HG03097 (cell line): Measurements from ENCODE around the gene HMCN2.
"Not testable (repeated sequence)": the region's sequence is repeated elsewhere in the genome, so short reads cannot be mapped to it uniquely, and the experiment has no call there.

Experiments
- ATAC-seq: cut with Tn5 transposase; IDR thresholded peaks from one replicate; pipeline ENCODE4 v1.9.1; 2021; ENCODE audit not compliant: unreplicated experiment, low FRiP score

HMCN2 gene

DNA sequence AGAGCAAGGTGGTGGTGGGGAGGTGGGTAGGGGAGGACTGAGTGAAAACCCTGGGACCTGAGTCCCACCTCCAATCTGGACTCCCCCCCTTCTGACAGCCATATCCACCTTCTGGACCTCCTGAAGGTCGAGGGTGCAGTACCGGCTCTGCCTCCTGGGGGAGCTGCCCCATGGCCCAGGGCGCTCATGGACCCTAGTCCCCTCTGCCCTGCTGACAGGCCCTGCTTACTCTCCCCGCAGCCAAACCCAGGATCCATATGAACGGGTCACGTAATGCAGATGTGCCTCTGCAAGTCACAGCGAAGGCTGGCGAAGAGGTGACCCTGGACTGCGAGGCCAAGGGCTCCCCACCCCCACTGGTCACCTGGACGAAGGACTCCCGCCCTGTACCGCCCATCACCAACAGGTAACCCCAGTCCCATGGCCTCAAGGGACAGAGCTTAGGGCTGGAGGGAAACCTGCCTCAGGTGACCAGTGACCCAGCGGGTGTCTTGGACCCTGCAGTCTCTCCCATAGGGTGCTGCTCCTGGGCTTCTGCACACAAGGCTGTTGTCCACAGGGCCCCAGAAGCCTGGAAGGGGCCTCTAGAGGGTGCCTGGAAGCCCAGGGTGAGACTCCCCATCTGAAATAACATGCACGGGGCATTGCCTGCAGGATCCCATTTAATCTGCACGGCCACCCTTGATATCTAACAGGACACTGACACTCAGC, 61.7 kb downstream of the HMCN2 start:
- no peak for ATAC-seq

DNA sequence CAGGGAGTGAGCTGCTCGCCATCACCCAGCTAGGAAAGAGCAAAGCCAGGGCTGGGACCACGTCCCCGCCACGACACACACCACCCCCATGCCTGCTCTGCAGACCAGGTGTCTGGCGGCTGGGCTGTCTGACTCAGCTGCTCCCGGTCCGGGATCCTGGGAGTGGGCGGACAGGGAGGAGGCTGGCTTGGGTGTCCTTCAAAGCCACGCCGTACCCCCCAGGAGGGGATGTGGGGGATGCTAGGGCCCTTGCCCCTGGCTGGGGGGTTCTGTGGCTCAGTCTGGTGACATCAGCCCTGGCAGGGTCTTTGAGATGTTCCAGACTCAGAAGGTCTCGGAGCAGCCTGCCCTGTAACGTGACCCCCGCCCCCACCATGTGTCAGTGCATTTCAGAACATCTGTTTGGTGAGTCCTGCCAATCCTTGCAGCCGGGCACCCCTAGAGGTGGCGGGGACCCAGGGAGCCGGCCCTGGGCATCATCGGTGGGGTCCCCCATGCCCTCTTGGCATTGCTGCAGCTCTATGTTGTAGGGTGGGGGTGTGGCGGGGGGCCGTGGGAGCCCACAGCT, 62.3 kb downstream of the HMCN2 start:
- no peak for ATAC-seq

DNA sequence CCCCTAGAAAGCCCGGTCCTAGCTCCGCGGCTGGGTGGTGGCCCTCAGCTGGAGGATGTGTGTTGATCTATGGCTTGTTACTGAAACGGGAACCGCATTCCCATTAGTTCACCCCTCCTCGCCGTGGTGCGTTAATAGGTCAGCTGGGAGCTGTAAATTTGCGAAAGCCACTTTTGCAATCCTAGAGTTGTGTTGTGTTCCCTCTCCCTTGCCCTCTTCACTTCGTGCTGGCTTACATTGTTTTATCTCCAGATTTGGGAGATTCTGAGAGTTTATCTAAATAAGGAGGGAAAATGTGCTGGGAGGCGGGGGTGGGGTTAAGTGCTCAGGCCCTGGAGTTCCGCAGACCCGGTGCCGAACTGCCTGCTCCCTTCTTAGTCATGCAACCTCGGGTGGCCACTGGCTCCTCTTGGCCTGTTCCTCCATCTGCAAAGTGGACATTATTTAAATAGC, 62.8 kb downstream of the HMCN2 start:
- ATAC-seq: no peak

DNA sequence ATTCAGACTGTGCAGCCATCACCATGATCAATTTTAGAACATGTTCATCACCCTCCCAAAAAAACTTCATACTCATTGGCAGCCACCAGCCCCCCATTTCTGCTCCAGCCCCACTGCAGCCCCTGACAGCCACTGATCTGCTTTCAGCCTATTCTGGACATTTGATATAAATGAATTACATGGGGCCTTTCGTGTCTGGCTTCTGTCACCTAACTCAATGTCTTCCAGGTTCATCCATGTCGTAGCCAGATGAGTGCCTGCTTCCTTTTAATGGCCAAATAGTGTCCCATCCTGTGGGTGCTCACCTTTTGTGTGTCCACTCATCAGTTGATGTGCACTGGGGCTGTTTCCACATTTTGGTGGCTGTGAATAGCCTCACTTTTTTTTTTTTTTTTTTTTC, 63.5 kb downstream of the HMCN2 start:
- no peak for ATAC-seq

DNA sequence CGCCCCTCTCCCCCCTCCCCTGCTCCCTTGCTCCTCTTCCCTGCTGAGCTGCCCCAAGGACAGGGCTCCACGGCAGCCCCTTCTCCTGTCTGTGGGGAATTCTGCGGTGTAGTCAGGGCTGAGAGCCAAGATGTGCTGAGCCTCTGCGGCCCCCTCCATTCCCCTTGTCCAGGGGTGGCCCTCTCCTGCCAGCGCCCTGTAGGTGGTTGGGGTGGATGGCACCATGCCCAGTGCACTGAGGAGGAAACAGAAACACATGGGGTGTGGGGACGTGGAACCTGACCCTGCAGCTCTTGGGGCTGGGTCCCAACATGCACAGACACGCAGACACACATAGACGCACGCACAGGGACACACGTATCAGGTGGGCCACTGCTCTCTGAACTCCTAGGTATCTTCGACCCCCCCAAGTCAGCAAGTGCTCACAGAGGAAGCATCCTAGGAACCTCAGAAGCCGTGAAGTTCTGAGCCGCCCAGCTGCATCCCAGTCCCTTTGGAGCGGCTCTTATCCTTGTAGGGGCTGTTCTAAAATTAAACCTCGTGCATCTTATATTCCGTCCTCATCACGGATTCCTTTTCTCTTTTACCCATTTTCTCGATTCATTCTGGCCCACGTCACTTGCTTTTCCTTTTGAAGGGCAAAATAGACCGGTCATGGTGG, 64.8 kb downstream of the HMCN2 start:
- no peak for ATAC-seq

DNA sequence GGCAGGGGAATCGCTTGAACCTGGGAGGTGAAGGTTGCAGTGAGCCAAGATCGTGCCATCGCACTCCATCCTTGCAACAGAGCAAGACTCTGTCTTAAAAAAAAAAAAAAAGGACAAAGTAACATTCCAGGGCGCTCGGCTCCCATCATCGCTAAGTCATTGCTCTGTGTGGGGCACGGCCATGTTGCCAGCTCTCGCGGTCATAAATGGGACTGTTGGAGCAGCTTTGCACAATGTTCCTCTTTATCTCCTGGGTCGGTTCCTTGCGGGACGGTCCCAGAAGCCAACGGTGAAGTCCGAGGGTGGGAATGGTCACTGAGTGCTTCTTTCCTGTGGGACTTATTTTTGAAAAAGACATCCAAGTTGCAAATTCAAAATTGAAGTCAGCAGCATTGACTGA, 65.5 kb downstream of the HMCN2 start:
- no peak for ATAC-seq

DNA sequence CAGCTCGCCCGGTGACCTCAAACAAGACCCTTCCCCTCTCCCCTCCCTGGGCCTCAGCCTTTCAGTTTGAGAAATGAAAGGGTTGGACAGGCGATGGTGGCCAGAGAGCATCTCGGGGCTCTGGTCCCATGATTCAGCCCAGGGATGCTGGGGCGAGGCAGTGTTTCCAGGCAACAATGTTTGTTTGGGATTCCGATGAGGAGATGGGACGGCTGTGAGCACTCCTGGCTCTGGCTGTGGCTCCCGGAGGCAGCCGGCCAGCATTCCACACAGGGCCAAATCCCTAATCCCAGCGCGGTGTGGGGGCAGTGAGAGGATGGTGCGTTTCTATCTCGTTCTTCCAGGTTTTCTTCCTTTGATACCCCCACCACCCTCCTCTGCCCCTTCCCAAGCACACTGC, 66.0 kb downstream of the HMCN2 start:
- no peak for ATAC-seq

DNA sequence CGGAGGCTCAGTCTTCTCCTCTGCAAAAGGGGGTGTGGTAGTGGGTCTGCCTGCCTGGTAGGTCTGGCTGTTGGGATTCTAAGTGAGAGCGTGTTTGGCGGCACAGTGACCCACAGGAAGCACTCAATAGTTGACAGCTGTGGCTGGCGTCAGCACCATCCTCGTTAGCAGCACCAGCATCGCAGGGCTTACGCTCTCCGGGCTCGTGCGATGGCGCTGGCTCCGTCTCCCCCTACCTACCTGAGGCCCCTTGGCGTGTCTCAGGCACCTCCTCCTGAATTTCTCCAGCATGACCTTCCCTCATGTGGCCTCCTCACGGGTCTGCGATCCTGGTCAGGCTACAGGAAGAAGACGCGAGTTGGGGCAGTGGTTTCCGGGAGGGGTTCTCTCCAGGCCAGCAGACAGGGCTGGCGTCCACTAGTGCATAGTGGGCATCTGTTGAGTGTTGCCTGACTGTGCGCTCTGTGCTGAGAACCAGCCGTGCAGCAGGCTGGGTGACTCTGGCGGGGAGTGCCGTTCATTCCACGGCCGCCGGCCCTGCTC, 66.9 kb downstream of the HMCN2 start:
- ATAC-seq: no peak

DNA sequence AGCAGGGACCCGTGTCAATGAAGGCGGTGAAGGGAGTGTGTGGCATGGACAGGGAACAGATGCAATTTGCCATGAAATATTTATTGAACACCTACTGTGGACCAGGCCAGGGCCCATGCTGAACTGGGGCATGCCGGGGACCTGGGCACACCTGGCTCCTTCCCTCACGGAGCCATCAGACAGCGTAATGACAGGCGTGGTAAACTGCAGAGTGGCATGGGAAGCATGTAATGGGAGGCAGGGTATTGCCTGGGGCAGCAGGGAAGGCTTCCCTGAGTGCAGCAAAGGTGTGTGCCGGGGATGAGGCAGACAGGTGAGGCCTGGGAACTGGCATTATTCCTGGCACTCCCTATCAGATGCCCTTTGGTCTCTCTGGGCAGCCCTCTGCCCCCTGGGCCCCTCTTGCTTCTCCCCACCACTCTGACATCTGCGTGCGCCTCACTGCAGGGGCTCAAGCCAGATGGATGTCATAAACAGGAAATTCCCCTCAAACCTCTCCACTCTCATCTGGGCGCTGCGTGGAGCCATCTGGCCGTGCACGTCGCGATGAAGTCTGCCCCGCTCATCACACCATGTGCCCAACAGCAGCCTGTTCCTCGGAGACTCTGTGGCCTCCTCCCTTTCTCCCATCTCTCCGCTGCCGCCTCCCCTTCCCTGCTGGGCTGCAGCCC, 67.6 kb downstream of the HMCN2 start:
- ATAC-seq: no peak

DNA sequence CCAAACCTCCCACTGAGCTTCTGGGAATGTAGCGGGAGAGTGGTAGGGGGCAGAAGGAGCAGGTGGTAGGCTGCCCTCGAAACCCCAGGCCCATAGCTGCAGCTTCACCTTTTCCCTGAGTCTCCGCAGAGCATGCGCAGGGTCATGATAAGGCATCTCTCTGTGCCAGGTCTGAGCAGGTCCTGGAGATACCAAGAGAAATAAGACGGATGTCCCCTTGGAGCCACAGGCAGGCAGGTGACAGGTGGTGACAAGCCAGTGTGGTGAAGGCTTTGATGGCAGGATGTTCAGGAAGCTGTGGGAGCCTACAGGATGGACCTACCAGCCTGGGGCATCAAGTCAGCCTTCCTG, 68.1 kb downstream of the HMCN2 start:
- ATAC-seq: no peak

DNA sequence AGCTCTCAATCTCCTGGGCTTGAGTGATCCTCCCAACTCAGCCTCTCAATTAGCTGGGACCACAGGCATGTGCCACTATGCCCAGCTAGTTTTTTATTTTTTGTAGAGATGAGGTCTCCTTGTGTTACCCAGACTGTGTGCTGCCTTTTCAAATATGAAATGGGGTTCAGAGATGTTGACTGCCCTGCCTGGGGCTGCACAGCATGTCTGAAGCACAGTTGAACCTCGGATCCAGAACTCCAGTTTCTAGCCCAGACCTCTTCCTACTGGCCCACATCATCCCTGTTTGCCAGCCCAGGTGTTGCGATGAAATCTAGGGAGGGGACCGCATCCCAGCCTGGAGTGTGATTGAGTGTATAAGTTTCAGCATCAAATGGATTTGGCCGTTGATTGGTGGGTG, 69.4 kb downstream of the HMCN2 start:
- ATAC-seq: no peak

DNA sequence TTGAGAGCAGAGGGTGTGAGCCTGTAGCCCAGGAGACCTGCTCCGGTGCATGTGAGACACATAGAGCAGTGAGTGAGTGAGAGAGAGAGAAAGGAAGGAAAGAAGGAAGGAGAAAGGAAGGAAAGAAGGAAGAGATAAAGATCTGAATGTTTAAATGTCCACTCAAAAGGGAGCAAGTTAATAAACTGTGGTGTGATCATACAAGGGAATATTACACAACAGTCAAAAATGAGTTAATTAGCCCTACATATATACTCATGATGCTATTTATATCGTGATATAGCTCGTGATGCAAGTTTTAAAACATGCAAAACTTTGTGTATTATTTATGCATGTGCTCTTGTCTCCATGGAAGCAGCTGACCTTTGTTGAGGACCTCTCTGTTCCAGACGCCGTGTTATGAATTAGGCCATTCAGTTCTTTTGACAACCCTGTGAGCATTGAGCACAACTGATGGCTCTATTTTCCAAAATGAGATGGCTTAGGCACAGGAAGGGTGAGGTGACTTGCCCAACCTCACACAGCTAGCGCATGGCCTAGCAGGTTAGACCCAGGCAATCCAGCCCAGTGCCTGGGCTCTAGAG, 70.6 kb downstream of the HMCN2 start:
- no peak for ATAC-seq

DNA sequence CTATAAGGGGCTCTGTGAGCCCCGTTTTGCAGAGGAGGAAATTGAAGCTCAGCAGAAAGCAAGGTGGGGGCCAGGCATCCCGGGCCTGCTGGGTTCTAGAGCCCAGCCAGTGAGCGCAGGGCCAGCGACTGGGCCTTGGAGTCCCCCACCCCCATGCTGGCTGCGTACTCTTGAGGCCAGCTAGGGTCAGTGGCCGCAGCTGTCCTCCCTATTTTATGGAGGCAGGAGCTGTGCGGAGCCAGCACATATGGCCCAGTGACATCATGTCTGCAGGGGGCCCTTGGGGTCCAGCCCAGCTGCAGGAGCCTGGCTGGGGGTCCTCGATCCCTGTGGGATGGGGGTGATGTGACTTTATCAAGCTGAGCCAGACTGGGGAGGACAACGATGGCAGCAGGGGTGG, 71.3 kb downstream of the HMCN2 start:
- ATAC-seq: no peak

DNA sequence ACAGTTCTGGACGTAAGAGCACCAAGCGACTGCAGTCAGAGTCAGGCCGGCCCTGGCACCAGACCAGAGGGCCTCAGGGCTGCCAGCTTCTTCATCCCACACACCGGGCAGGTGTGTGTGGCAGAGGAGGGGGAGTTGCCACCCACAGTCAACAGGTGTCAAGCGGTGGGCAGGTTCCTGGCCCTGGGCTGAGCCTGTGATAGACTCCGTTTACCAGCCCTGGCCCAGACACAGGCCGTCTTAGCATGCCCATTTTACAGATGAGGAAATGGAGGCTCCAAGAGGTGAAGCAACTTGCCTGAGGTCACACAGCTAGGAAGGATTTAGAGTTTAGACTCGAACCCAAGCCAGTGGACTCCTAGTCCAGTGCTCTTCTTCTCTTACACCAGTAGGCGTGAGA, 71.8 kb downstream of the HMCN2 start:
- ATAC-seq: no peak

DNA sequence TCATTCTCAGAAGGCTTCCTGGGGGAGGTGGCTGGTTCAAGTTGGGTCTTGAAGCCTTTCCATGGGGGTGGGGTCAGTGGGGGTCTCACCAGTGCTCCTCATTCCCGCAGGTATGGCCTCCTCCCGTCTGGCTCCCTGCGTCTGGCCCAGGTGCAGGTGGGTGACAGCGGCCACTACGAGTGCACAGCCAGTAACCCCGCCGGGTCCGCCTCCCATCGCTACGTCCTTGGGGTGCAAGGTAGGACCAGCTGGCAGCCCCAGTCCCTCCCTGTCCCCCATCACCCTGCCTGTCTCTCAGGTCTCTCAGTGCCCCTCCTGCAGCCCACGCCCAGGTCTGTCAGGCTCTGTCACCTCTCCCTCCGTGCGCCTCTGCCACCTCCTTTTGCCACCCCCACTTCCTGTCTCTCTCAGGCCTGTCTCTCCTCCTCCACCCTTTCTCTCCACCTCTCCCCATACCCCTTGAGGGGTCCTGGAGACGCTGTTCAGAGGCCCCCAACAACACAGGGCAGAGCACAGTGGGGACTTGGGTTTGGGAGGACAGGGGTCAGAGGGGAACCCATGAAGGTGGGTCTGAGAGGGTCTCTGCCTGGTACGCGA, 72.3 kb downstream of the HMCN2 start:
- no peak for ATAC-seq

DNA sequence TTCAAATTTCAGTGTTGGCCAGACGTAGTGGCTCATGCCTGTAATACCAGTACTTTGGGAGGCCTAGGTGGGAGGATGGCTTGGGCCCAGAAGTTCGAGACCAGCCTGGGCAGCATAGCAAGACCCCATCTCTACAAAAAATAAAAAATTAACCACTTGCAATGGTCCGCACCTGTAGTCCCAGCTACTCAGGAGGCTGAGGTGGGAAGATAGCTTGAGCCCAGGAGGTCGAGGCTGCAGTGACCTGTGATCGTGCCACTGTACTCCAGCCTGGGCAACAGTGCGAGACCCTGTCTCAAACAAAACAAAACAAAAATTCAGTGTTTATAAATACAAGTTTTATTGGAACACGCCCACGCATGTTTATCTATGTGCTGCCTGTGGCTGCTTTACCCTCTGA, 73.3 kb downstream of the HMCN2 start:
- ATAC-seq: not testable (repeated sequence)

DNA sequence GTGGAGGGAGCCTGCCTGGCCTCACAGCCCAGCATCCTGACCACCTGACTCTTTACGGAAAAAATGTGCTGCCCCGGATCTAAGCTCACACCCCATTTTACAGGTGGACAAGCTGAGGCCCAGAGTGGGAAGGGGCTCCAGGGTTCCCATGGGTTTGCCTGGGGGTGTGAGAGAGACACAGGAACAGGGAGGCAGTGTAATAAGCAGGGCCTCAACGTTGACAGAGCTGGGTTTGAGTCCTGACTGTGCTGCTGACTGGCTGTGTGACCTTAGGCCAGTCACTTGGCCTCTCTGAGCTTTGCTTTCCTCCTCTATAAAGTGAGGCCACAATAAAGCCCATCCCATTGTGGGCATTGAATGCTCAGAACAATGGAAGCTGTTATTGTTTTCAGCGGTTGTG, 73.7 kb downstream of the HMCN2 start:
- ATAC-seq: no peak

DNA sequence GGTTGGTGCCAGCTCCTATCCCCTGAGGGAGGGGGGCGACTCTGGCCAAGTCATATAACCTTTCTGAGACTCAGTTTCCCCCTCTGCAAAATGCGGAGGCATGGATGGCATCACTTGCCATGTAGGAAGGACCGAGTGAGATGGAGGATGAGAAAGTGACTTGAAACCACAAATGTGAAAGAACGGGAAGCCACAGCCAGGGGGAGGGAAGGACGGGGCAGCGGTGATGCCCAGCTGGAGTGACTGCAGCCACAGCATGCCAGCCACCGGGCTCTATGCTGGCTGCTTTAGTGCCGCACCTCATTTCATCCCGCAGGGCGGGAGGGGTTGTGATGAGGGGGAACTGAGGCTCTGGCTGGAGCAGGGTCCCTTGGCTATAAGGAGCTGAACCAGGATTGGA, 74.5 kb downstream of the HMCN2 start:
- no peak for ATAC-seq

DNA sequence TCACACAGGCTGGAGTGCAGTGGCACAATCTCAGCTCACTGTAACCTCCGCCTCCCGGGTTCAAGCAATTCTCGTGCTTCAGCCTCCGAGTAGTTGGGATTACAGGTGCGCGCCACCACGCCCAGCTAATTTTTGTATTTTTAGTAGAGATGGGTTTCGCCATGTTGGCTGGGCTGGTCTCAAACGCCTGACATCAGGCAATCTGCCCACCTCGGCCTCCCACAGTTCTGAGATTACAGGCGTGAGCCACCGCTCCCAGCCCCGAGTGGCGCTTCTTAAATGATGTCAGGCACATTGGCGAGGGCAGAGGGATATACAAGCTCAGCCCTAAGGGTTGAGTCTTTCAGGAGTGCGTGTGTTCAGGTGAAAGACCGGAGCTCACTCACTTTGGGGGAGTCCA, 75.0 kb downstream of the HMCN2 start:
- ATAC-seq: not testable (repeated sequence)

DNA sequence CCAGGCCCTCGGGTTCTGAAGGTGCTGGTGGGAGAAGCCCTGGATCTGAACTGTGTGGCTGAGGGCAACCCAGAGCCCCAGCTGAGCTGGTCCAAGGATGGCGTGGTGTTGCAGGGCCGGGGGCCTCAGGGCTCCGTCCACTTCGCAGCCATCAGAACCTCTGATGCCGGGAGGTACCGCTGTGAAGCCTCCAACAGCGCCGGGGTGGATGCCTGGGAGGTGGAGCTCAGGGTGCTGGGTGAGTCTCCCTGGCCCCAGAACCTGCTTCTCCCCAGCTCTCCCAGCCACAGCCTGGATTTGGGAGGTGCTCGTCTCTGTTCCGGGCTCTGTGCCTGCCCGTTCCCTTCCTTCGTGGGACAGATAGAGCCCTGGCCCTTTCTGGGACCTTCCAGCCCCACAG, 75.6 kb downstream of the HMCN2 start:
- ATAC-seq: no peak
